HG03280 (cell line): ENCODE measurements around the gene PPP1CA.

Experiments used
- ATAC-seq: cut with Tn5 transposase; IDR thresholded peaks from one replicate; pipeline ENCODE4 v1.9.1; 2021; ENCODE audit warnings: mild to moderate bottlenecking, moderate library complexity; ENCODE audit not compliant: unreplicated experiment

PPP1CA gene

GRCh38 chr11:67370351-67371076 lies 31.1 kb downstream of the PPP1CA start:
- ATAC-seq = no peak

- ATAC-seq = no peak
These were observed 31.8 kb downstream of the PPP1CA start for GRCh38 chr11:67369801-67370284.

- ATAC-seq = no peak
These were observed 32.4 kb downstream of the PPP1CA start for GRCh38 chr11:67369275-67369674.

- no peak for ATAC-seq
These were observed 33.0 kb downstream of the PPP1CA start for GRCh38 chr11:67368621-67369020.

GRCh38 chr11:67367761-67368227 lies 33.9 kb downstream of the PPP1CA start:
- ATAC-seq = no peak

- no peak for ATAC-seq
These were observed 34.5 kb downstream of the PPP1CA start for GRCh38 chr11:67366961-67367760.

- no peak for ATAC-seq
These were observed 35.1 kb downstream of the PPP1CA start for GRCh38 chr11:67366546-67366945.

GRCh38 chr11:67365736-67366444 lies 35.8 kb downstream of the PPP1CA start:
- ATAC-seq = no peak

- ATAC-seq = no peak
These were observed 36.6 kb downstream of the PPP1CA start for GRCh38 chr11:67364783-67365722.

- ATAC-seq = no peak
These were observed 37.5 kb downstream of the PPP1CA start for GRCh38 chr11:67364169-67364568.

GRCh38 chr11:67357831-67358670 lies 43.6 kb downstream of the PPP1CA start:
- no peak for ATAC-seq

GRCh38 chr11:67356864-67357561 lies 44.6 kb downstream of the PPP1CA start:
- no peak for ATAC-seq

- ATAC-seq = no peak
These were observed 45.2 kb downstream of the PPP1CA start for GRCh38 chr11:67356387-67356863.

- no peak for ATAC-seq
These were observed 45.8 kb downstream of the PPP1CA start for GRCh38 chr11:67355794-67356386.

- no peak for ATAC-seq
These were observed 46.5 kb downstream of the PPP1CA start for GRCh38 chr11:67355023-67355793.

- ATAC-seq = no peak
These were observed 47.3 kb downstream of the PPP1CA start for GRCh38 chr11:67354075-67355022.
